HCT116 (cell line): ENCODE measurements around the gene HDHD2. TPM values are rescaled to one million over a fixed set of nuclear protein-coding genes. Genes with fewer than 3 reads are reported as not detected.

ENCODE experiments used
- ATAC-seq: fragments of 200-7000 bp; cut with Tn5 transposase; 2 replicates; pipeline ENCODE4 v1.9.1; 2020; ENCODE audit warnings: mild to moderate bottlenecking, moderate library complexity
- BruUV-seq: library from RNA; stranded (reverse); fragments of 400-500 nt; replicated peaks from 2 replicates; lab custom pipeline; 2021; lab: Mats Ljungman, UMichigan
- CTCF ChIA-PET: fragments of 300-600 bp; sonication (Branson Sonifier 250); formaldehyde crosslinking; loops from one replicate; lab custom pipeline; 2021; ENCODE audit warnings: antibody characterized with exemption; lab: Charles Lee
- POLR2A ChIA-PET: fragments of 300-600, 350-600 bp; sonication (Branson Sonifier 250); formaldehyde crosslinking; loops from one replicate; lab custom pipeline; 2021; ENCODE audit warnings: antibody characterized with exemption; lab: Charles Lee
- RAD21 ChIA-PET, 2 experiments: fragments of 300-600 bp; sonication (Branson Sonifier 250); formaldehyde crosslinking; loops; one replicate each; lab custom pipeline; 2023; ENCODE audit warnings: low total read pairs in 2 of 2; ENCODE audit not compliant: uncharacterized antibody in 2 of 2, unreplicated experiment in 2 of 2, low non-redundant PET in 1 of 2; lab: Charles Lee
- DNase-seq: peaks from one replicate; pipeline ENCODE4 v3.0.0-alpha.2; 2010; ENCODE audit warnings: low read depth, low spot score
- H2AFZ ChIP-seq: fragments of 200-600 bp; shearing (Covaris generic), sonication (generic); 2 replicates; pipeline ENCODE4 v1.6.1; 2017; ENCODE audit warnings: low read depth, mixed run types, mixed read lengths, antibody characterized with exemption, low read length; ENCODE audit not compliant: poor library complexity, severe bottlenecking
- H3K27ac ChIP-seq: 2 replicates; pipeline ENCODE4 v1.5.1; 2012; ENCODE audit warnings: low read depth, low read length
- H3K27me3 ChIP-seq: fragments of 200-600 bp; sonication (generic); 2 replicates; pipeline ENCODE4 v1.6.1; 2016; ENCODE audit warnings: mixed run types, low read length, mixed read lengths; ENCODE audit not compliant: insufficient read depth
- H3K36me3 ChIP-seq, 2 experiments: fragments of 200-500 bp in 1 of 2; fragments of 200-600 bp in 1 of 2; sonication (Bioruptor generic) in 1 of 2; sonication (generic) in 1 of 2; 2 replicates each; pipeline versions ENCODE4 v1.5.1 to v1.6.1; 2014 to 2016; ENCODE audit warnings: low read length in 2 of 2, inconsistent platforms in 1 of 2, mixed read lengths in 1 of 2, mixed run types in 1 of 2; ENCODE audit not compliant: insufficient read depth in 2 of 2, control insufficient read depth in 1 of 2
- H3K4me1 ChIP-seq, 2 experiments: fragments of 200-600 bp in 1 of 2; sonication (generic) in 1 of 2; 2 replicates each; pipeline versions ENCODE4 v1.5.1 to v1.6.1; 2012 to 2017; ENCODE audit warnings: low read length in 2 of 2, inconsistent platforms in 1 of 2, mild to moderate bottlenecking in 1 of 2, mixed read lengths in 1 of 2, mixed run types in 1 of 2, moderate library complexity in 1 of 2; ENCODE audit not compliant: insufficient read depth in 2 of 2, control insufficient read depth in 1 of 2
- H3K4me2 ChIP-seq: fragments of 200-600 bp; sonication (generic); 2 replicates; pipeline ENCODE4 v1.6.1; 2017; ENCODE audit warnings: mixed run types, low read length, mixed read lengths
- H3K4me3 ChIP-seq, 2 experiments: fragments of 200-600 bp in 1 of 2; sonication (generic) in 1 of 2; replicated peaks in 1 of 2; 2 replicates each; pipeline ENCODE4 v1.5.1; 2011 to 2016; ENCODE audit warnings: low read length in 2 of 2, control low read depth in 1 of 2, low read depth in 1 of 2, mild to moderate bottlenecking in 1 of 2, mixed read lengths in 1 of 2, mixed run types in 1 of 2
- H3K79me2 ChIP-seq: fragments of 200-600 bp; sonication (generic); 2 replicates; pipeline ENCODE4 v1.6.1; 2017; ENCODE audit warnings: mild to moderate bottlenecking, mixed run types, low read length, moderate library complexity, mixed read lengths; ENCODE audit not compliant: insufficient read depth
- H3K9ac ChIP-seq: fragments of 200-600 bp; sonication (generic); 2 replicates; pipeline ENCODE4 v1.6.1; 2016; ENCODE audit warnings: low read length, mixed read lengths
- H3K9me2 ChIP-seq: fragments of 200-600 bp; sonication (generic), shearing (Covaris generic); 2 replicates; pipeline ENCODE4 v1.6.1; 2017; ENCODE audit warnings: mixed run types, mild to moderate bottlenecking, moderate library complexity; ENCODE audit not compliant: insufficient read depth
- H3K9me3 ChIP-seq, 2 experiments: fragments of 200-500 bp in 1 of 2; fragments of 200-600 bp in 1 of 2; sonication (Bioruptor generic) in 1 of 2; sonication (generic) in 1 of 2; 2 replicates each; pipeline ENCODE4 v1.6.1; 2014 to 2017; ENCODE audit warnings: low read length in 2 of 2, mixed read lengths in 2 of 2, inconsistent platforms in 1 of 2, low read depth in 1 of 2, mild to moderate bottlenecking in 1 of 2, mixed run types in 1 of 2, moderate library complexity in 1 of 2; ENCODE audit not compliant: control insufficient read depth in 1 of 2, insufficient read depth in 1 of 2
- H4K20me1 ChIP-seq: fragments of 200-600 bp; sonication (generic), shearing (Covaris generic); 2 replicates; pipeline ENCODE4 v1.6.1; 2017; ENCODE audit warnings: mixed run types, mild to moderate bottlenecking, moderate library complexity; ENCODE audit not compliant: insufficient read depth
- CEBPB ChIP-seq: IDR thresholded peaks from 2 replicates; pipeline ENCODE4 v1.6.1; 2012; ENCODE audit warnings: low read depth
- ELF1 ChIP-seq: IDR thresholded peaks from 2 replicates; pipeline ENCODE4 v1.6.1; 2012; ENCODE audit warnings: low read depth, borderline replicate concordance
- EZH2phosphoT487 ChIP-seq: fragments of 200-600 bp; IDR thresholded peaks from 2 replicates; pipeline ENCODE4 v1.6.1; 2018; ENCODE audit warnings: antibody characterized with exemption, borderline replicate concordance
- FOSL1 ChIP-seq: IDR thresholded peaks from 2 replicates; pipeline ENCODE4 v1.6.1; 2012; ENCODE audit warnings: low read depth
- SP1 ChIP-seq: IDR thresholded peaks from 2 replicates; pipeline ENCODE4 v1.6.1; 2012; ENCODE audit warnings: low read depth
- SRF ChIP-seq: IDR thresholded peaks from 2 replicates; pipeline ENCODE4 v1.6.1; 2012; ENCODE audit warnings: low read depth
- YY1 ChIP-seq: IDR thresholded peaks from 2 replicates; pipeline ENCODE4 v1.6.1; 2011; ENCODE audit warnings: low read length, low read depth, moderate library complexity, mild to moderate bottlenecking; ENCODE audit not compliant: insufficient replicate concordance; ENCODE audit errors: extremely low read depth
- ZFX ChIP-seq: fragments of 450-650 bp; IDR thresholded peaks from 2 replicates; pipeline ENCODE4 v1.6.1; 2017
- intact Hi-C: fragments of 100-400 bp; cut with micrococcal nuclease; formaldehyde crosslinking; loops from 2 replicates; pipeline ENCODE4 v1.10.0; 2022
- total RNA-seq: library from RNA; stranded (reverse); gene quantifications from one replicate; pipeline ENCODE4 v1.2.1, GENCODE V29; 2021; ENCODE audit not compliant: unreplicated experiment
- TF ChIP-seq, protein P1 (sequence below): IDR thresholded peaks from 2 replicates; pipeline ENCODE4 v1.6.1; 2011; ENCODE audit warnings: mild to moderate bottlenecking, low read length, moderate library complexity; ENCODE audit not compliant: insufficient replicate concordance; ENCODE audit errors: extremely low read depth
- TF ChIP-seq, protein P2 (sequence below): IDR thresholded peaks from 2 replicates; pipeline ENCODE4 v1.6.1; 2012
- TF ChIP-seq, protein P3 (sequence below): IDR thresholded peaks from 2 replicates; pipeline ENCODE4 v1.6.1; 2012

The HDHD2 gene
- total RNA-seq, 1 experiment from 2014 or later = 29.1 TPM

DNA sequence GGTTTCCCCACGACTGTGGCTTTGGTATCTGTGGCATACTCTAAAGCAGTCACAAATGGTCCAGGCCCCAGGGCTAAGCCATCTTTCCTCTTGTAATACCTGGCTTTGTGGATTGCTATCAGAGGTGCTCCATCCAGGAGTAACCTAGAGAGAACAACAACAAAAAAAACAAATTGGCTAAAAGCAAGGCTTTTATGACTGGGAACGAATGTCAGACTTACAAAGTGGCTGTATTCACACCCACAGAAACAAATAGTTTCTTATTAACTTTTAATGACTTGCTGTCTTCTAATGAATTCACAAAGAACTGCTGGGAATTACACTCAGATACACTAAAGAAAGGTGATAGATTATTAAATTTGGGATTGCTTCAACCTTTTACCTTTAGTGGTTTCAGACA lies 35.1 kb downstream of the HDHD2 start (continued):
- TF ChIP-seq, protein P1, sequence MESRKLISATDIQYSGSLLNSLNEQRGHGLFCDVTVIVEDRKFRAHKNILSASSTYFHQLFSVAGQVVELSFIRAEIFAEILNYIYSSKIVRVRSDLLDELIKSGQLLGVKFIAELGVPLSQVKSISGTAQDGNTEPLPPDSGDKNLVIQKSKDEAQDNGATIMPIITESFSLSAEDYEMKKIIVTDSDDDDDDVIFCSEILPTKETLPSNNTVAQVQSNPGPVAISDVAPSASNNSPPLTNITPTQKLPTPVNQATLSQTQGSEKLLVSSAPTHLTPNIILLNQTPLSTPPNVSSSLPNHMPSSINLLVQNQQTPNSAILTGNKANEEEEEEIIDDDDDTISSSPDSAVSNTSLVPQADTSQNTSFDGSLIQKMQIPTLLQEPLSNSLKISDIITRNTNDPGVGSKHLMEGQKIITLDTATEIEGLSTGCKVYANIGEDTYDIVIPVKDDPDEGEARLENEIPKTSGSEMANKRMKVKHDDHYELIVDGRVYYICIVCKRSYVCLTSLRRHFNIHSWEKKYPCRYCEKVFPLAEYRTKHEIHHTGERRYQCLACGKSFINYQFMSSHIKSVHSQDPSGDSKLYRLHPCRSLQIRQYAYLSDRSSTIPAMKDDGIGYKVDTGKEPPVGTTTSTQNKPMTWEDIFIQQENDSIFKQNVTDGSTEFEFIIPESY = no peak
- no peak for TF ChIP-seq ELF1

DNA sequence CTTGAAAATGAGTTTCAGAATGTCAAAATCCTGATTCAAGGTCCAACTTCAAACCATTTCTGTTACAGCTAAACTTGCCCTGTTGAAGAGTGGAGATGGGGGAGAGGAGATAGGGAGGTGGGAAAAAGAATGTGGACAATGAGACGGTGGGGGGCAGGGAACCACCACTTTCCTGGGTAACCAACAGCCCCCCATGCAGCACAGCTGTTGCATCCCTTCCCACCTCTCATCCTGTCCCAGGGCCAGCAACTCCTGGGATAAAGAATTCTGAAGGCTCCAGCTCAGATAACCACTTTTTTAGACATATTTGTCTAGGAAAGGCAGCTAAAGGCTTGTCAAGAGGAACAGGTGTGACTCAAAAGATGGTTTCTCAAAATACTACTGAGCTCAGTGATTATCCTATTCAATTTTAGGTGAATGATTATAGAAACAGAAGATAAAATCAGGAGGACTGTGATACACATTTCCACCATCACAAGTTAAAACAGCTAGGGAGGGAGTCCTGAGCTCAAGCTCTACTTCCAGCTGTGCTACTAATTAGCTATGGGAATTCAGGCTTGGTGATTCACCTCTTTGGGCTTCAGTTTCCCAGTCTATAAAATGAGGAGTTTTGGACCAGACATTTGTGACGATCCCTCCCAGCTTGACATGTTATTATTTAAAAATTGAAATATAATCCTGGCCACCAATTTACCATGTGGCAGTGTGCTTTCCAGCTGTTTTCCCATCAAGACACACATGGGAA lies 36.3 kb downstream of the HDHD2 start:
- Histone ChIP-seq H3K4me3 (no peak overlapping the region), H3K9me3 (no peaks in the 10 kb centered on the region), H3K9me2 (no peaks in the 10 kb centered on the region), H3K9ac (no peak overlapping the region), H3K4me2 (no peak overlapping the region), H3K36me3 (peaks cover 0 to 4% of the 10 kb centered on the region in 2 experiments; a peak in 1 of 4 replicates), H3K79me2 (no peaks in the 10 kb centered on the region), H4K20me1 (no peaks in the 10 kb centered on the region), H2AFZ (no peak overlapping the region), H3K27ac (no peak overlapping the region), H3K4me1 (no peaks in the 10 kb centered on the region), H3K27me3 (no peaks in the 10 kb centered on the region)
- no TSS peak for BruUV-seq
- ATAC-seq = no peak
- intact Hi-C loops = no loop called here
- ChIA-PET POLR2A (interaction anchor here (0.6 kb wide), 1 partner anchor 843 kb away, joined by 5 read pairs; no protein-coding TSS in a partner anchor), RAD21 (no interaction called here), CTCF (interaction anchor here (1.1 kb wide), 1 partner anchor 91 kb away, joined by 4 read pairs; no protein-coding TSS in a partner anchor)
- TF ChIP-seq SP1 = no peak
- no peak for TF ChIP-seq CEBPB
- no peak for TF ChIP-seq YY1
- TF ChIP-seq, protein P2, sequence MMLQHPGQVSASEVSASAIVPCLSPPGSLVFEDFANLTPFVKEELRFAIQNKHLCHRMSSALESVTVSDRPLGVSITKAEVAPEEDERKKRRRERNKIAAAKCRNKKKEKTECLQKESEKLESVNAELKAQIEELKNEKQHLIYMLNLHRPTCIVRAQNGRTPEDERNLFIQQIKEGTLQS = no peak
- TF ChIP-seq EZH2phosphoT487 = no peak
- TF ChIP-seq, protein P3, sequence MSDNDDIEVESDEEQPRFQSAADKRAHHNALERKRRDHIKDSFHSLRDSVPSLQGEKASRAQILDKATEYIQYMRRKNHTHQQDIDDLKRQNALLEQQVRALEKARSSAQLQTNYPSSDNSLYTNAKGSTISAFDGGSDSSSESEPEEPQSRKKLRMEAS = no peak
- TF ChIP-seq FOSL1 = no peak
- TF ChIP-seq, protein P1 = no peak
- TF ChIP-seq ZFX = no peak
- TF ChIP-seq SRF = no peak
- no peak for DNase-seq
